NB4 (cell line): ENCODE results near the gene SOD1.
"Not testable (repeated sequence)": the region's sequence is repeated elsewhere in the genome, so short reads cannot be mapped to it uniquely, and the experiment has no call there.

Experiments
- DNase-seq: peaks from one replicate; pipeline ENCODE4 v3.0.0; 2010; ENCODE audit warnings: low read depth
- H3K4me3 ChIP-seq: one replicate; pipeline ENCODE4 v1.5.1; 2011; ENCODE audit warnings: mild to moderate bottlenecking, low read depth, low read length, moderate library complexity
- CTCF ChIP-seq: IDR thresholded peaks from one replicate; pipeline ENCODE4 v1.5.1; 2012; ENCODE audit warnings: low read depth, low read length
- MAX ChIP-seq: IDR thresholded peaks from 2 replicates; pipeline ENCODE4 v1.6.1; 2011; ENCODE audit warnings: low read depth, low read length
- MYC ChIP-seq: IDR thresholded peaks from 2 replicates; pipeline ENCODE4 v1.6.1; 2011; ENCODE audit warnings: low read depth, low read length
- POLR2A ChIP-seq: IDR thresholded peaks from 2 replicates; pipeline ENCODE4 v1.6.1; 2011; ENCODE audit warnings: mild to moderate bottlenecking; ENCODE audit not compliant: insufficient read length; ENCODE audit errors: extremely low read depth

SOD1 gene

GRCh38 chr21:31660591-31660990 lies 1.1 kb downstream of the SOD1 start:
- peak overlapping the region; percentile 92 for H3K4me3 ChIP-seq
- TF ChIP-seq CTCF (no peak), MAX (no peak), POLR2A (no peak), MYC (no peak)
- DNase-seq: no peak

- H3K4me3 ChIP-seq: no peak overlapping the region
- no peak for DNase-seq
- TF ChIP-seq CTCF: no peak
- no peak for TF ChIP-seq MAX
- no peak for TF ChIP-seq MYC
- TF ChIP-seq POLR2A: no peak
Observed at GRCh38 chr21:31663584-31664249, 4.2 kb downstream of the SOD1 start.

- peak; percentile 64 for DNase-seq
- TF ChIP-seq MYC (0 out of 2 replicates have a peak, but pooled peaks have one; percentile 10), MAX (no peak)
- no peak overlapping the region for H3K4me3 ChIP-seq
Observed at GRCh38 chr21:31665397-31665796, 5.9 kb downstream of the SOD1 start.

- DNase-seq: not testable (repeated sequence)
Observed at GRCh38 chr21:31665869-31666268, 6.4 kb downstream of the SOD1 start.

GRCh38 chr21:31666445-31667010 lies 7.0 kb downstream of the SOD1 start:
- H3K4me3 ChIP-seq: no peak overlapping the region
- TF ChIP-seq CTCF: no peak
- no peak for TF ChIP-seq POLR2A
- no peak for TF ChIP-seq MYC
- no peak for DNase-seq

More at GRCh38 chr21:31665869-31666268, 6.4 kb downstream of the SOD1 start:
- H3K4me3 ChIP-seq: not testable (repeated sequence)

GRCh38 chr21:31667132-31667531 lies 7.6 kb downstream of the SOD1 start:
- no peak for TF ChIP-seq POLR2A
- TF ChIP-seq MYC: no peak
- TF ChIP-seq CTCF: no peak
- no peak for TF ChIP-seq MAX
- DNase-seq: peak; percentile 21
- no peak overlapping the region for H3K4me3 ChIP-seq

- DNase-seq: no peak
- TF ChIP-seq CTCF: no peak
- TF ChIP-seq MAX: no peak
- no peak for TF ChIP-seq POLR2A
- TF ChIP-seq MYC: no peak
- no peak overlapping the region for H3K4me3 ChIP-seq
Observed at GRCh38 chr21:31667639-31668038, 8.1 kb downstream of the SOD1 start.
